Nephron (organoid): Measurements from ENCODE around the gene SMARCC1.

ENCODE experiments used
- H3K27ac Mint-ChIP-seq, 3 experiments: 2 replicates each; pipeline ENCODE4 v1.8.0; 2020; ENCODE audit warnings: mixed read lengths in 3 of 3, mild to moderate bottlenecking in 2 of 3, moderate library complexity in 1 of 3
- H3K27me3 Mint-ChIP-seq: 2 replicates; pipeline ENCODE4 v1.8.0; 2021; ENCODE audit warnings: low read depth, mild to moderate bottlenecking, moderate library complexity, mixed read lengths
- H3K36me3 Mint-ChIP-seq: 2 replicates; pipeline ENCODE4 v1.8.0; 2020; ENCODE audit warnings: low read depth, mixed read lengths
- H3K4me1 Mint-ChIP-seq: 2 replicates; pipeline ENCODE4 v1.8.0; 2020; ENCODE audit warnings: mixed read lengths
- H3K4me3 Mint-ChIP-seq, 3 experiments: 2 replicates each; pipeline ENCODE4 v1.8.0; 2020; ENCODE audit warnings: mild to moderate bottlenecking in 3 of 3, mixed read lengths in 3 of 3, moderate library complexity in 2 of 3
- H3K9me3 Mint-ChIP-seq: 2 replicates; pipeline ENCODE4 v1.8.0; 2020; ENCODE audit warnings: mixed read lengths
- CTCF ChIP-seq, 3 experiments: fragments of 200-600 bp; sonication (generic); IDR thresholded peaks; one replicate each; pipeline ENCODE4 v1.5.0; 2021; ENCODE audit warnings: antibody characterized with exemption in 3 of 3; ENCODE audit not compliant: unreplicated experiment in 3 of 3

The SMARCC1 gene

DNA sequence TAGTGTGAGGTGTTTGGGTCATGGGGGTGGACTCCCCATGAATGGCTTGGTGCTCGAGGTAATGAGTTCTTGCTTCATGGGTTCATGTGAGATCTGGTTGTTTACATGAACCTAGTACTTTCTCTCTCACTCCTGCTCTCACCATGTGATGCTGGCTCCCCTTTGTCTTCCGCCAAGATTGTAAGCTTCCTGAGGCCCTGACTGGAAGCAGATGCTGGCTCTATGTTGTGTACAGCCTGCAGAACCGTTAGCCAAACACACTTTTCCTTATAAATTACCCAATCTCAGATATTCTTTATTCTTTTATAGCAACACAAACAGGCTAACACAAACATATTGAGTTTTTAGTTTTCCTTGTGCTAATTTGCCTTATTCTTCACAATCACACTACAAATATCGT lies 199.9 kb downstream of the SMARCC1 start:
- peaks cover 27% of the 10 kb centered on the region for H3K36me3 Mint-ChIP-seq
- no peaks in the 10 kb centered on the region for H3K4me1 Mint-ChIP-seq
- H3K27ac Mint-ChIP-seq: no peak overlapping the region
- no peak for TF ChIP-seq CTCF (IDR thresholded peaks at IDR 0.05; ENCODE audit: unreplicated experiment in 3 of 3)
- H3K9me3 Mint-ChIP-seq: no peaks in the 10 kb centered on the region
- peaks cover 36% of the 10 kb centered on the region for H3K27me3 Mint-ChIP-seq
- no peak overlapping the region for H3K4me3 Mint-ChIP-seq

DNA sequence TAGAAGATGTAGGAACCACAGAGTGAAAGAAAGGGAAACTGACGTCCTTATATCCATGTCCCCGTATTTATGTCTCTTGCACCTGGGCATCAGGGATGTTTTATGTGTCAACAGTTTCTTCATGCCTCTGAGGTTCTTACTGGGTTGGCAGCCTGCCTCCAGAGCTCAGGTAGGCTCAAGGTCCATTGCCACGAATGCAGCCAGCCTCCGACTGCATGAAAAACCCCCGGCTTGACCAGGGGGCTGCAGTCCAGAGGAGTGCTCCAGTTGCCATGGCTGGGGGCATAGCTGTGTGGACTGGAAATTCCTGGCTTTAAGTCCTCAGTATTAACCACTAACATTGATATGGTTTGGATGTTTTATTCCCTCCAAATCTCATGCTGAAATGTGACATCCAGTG lies 200.3 kb downstream of the SMARCC1 start:
- Mint-ChIP-seq H3K4me1 (no peaks in the 10 kb centered on the region), H3K36me3 (peaks cover 23% of the 10 kb centered on the region), H3K4me3 (no peak overlapping the region), H3K27ac (no peak overlapping the region), H3K27me3 (peaks cover 40% of the 10 kb centered on the region), H3K9me3 (no peaks in the 10 kb centered on the region)
- no peak for TF ChIP-seq CTCF (IDR thresholded peaks at IDR 0.05; ENCODE audit: unreplicated experiment in 3 of 3)

DNA sequence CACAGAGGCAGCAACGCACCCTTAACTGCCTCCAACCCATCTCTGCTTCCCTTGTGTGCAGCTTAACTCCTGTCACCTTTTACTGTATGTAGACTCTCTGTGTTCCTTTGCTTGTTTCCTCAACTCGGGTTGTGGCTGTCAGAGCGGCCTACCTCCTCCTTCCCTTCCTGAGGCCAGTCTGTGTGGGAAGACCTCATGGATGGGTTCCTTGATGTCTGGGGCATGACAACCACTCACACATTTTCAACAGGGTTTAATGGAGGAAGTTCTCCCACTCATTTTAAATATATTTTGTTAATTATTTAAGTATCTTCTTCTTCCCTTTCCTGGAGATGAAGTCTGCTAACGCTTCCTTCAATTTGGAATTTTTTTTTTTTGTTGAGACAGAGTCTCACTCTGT lies 201.2 kb downstream of the SMARCC1 start:
- Mint-ChIP-seq H3K27ac (no peak overlapping the region), H3K36me3 (peaks cover 16% of the 10 kb centered on the region), H3K4me1 (no peaks in the 10 kb centered on the region), H3K9me3 (no peaks in the 10 kb centered on the region), H3K4me3 (peak overlapping the region; percentile 50 to 67 (median 60)), H3K27me3 (peaks cover 44% of the 10 kb centered on the region)
- TF ChIP-seq CTCF (IDR thresholded peaks at IDR 0.05; ENCODE audit: unreplicated experiment in 3 of 3): no peak

DNA sequence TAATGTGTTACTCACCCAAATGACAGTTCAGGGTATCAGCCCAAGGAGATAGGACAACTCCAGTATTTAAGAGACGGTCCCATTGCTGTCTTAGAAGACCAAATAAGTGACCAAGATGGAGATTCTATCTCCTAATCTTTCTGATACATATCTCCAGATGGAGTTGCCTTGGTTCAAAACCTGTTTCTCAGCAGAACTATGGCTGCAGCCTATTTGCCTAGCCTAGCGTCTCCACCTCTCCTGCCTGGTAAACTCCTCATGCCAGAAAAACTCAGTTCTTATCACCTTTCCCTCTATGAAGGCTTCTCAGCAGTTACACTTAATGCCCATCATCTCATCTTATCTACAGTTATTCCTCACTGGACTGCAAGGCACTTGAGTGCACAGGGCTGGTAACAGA lies 201.8 kb downstream of the SMARCC1 start:
- Mint-ChIP-seq H3K27ac (no peak overlapping the region), H3K36me3 (peaks cover 11% of the 10 kb centered on the region), H3K9me3 (no peaks in the 10 kb centered on the region), H3K4me1 (no peaks in the 10 kb centered on the region), H3K27me3 (peaks cover 51% of the 10 kb centered on the region), H3K4me3 (peak overlapping the region; percentile 50 to 67 (median 60))
- no peak for TF ChIP-seq CTCF (IDR thresholded peaks at IDR 0.05; ENCODE audit: unreplicated experiment in 3 of 3)

DNA sequence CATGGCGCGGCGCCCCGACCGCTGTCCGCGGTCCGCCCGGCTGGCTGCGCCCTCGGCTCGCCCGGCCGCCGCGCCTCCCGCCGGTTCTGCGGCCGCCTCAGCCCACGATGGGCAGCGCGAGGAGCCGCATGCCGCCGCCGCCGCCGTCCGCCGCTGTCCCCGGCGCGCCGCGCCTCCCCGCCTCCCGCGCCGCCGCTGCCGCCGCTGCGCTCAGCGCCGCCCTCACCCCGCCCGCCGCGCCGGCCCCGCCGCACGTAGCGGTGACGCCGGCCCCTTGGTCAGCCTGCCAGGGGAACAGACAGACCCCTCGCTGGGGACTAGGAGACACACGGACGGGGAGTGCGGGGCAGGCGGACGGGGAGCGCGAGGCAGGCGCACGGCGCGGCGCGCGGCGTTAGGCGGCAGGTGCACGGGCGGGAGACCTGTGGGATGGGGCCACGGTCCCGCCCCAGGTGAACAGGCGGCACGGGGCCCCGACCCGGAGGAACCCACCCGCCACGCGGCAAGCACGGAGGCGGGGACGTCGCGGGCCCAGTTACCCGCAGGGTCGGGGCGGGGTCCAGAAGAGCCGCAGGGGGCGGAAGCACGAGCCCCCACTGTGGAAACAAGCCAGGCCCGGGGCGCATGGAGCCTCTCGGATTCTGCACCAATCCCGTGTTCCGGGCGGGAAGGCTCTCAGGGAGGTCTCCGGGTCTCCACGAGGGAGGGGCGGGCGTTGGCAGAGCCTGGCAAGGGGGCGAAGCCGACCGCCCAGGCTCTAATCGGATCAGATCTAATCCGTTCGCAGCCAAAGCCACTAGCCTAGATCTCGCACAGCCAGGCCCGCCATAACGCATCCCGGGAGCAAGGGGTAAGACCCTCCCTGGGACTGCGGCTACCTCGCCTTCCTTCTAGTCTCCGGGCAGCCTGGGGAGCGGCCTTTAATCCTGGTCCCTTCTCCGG lies 202.7 kb downstream of the SMARCC1 start, which contains the start of gene CSPG5:
Gene CSPG5, minus strand, starts transcription at position 175 of the 942 bp plus-strand sequence. Its CDS starts 172 bp downstream, at position 3.
- Mint-ChIP-seq H3K27me3 (peaks cover 53% of the 10 kb centered on the region), H3K4me1 (peaks cover 1% of the 10 kb centered on the region), H3K27ac (no peak within 1 kb of the TSS), H3K4me3 (peak within 1 kb of the TSS; percentile 60 to 67 (median 63)), H3K36me3 (peaks cover 6% of the 10 kb centered on the region), H3K9me3 (no peaks in the 10 kb centered on the region)
- TF ChIP-seq CTCF (IDR thresholded peaks at IDR 0.05; ENCODE audit: unreplicated experiment in 3 of 3): no peak
